GM18951 (cell line): Measurements from ENCODE around the gene RANBP17.
"Not testable (repeated sequence)": the region's sequence is repeated elsewhere in the genome, so short reads cannot be mapped to it uniquely, and the experiment has no call there.

Source experiments
- POLR2A ChIP-seq: IDR thresholded peaks from 4 replicates; pipeline ENCODE4 v1.6.1; 2011; ENCODE audit warnings: mild to moderate bottlenecking; ENCODE audit not compliant: insufficient read length, insufficient read depth; ENCODE audit errors: extremely low read depth
- in situ Hi-C: fragments of 300-500 bp; cut with MboI; formaldehyde crosslinking; loops from one replicate; pipeline ENCODE4 v1.12.0; 2022; ENCODE audit warnings: low sequenced_read_pairs, mixed read lengths, inconsistent platforms; ENCODE audit not compliant: unreplicated experiment

RANBP17 gene

DNA sequence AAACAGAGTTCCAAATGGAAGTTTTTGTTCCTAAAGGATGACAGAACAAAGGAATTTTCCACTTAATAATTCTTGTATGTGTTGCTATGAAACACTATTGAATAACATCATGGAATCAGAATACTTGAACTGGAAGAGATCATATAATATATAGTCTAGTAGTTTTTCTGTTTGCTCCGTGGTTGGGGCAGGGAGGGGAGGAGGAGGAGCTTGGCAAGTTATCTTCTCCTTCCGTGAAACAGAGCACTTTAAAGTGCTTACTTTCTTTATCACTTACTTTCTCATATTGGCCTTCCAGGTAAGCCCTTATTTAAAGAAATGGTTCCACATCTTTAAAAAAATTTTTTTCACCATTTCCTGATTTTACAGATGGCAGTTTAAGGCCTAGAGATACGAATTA, 281.4 kb downstream of the RANBP17 start:
- TF ChIP-seq POLR2A = no peak

DNA sequence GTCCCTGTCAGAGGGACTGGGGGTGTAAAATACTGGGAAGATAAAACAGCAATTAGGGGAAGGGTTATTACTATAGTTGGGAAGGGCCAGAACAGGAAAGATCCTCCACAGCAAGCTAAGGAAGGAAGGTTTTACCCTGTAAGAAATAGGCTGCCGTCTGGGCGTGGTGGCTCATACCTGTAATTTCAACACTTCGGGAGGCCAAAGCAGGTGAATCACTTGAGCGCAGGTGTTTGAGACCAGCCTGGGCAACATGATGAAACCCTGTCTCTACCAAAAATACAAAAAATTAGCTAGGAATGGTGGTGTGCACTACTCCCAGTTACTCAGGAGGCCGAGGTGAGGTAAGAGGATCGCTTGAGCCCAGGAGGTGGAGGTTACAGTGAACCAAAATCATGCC, 282.1 kb downstream of the RANBP17 start:
- TF ChIP-seq POLR2A = no peak
- in situ Hi-C loops = no loop called here

More for the DNA sequence above, 281.4 kb downstream of the RANBP17 start:
- in situ Hi-C loops = no loop called here

DNA sequence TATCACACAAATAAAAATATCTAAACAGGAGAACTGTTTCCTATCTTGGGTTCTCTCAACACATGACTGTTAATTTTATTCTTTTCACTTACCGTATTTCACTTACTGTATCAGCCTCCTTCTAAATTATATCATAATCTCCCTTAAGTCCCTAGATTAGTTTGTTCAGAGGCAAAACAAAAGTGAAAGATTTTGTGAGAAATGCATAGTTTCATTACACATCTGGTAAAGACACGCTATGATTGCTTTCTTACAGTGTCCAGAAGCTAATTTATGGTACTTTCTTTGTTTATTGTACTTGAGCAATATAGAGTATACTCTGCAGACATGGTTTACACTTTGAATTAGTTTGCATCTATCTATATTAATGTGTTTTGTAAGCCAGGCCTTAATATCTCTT, 287.5 kb downstream of the RANBP17 start:
- in situ Hi-C loops = no loop called here
- no peak for TF ChIP-seq POLR2A

DNA sequence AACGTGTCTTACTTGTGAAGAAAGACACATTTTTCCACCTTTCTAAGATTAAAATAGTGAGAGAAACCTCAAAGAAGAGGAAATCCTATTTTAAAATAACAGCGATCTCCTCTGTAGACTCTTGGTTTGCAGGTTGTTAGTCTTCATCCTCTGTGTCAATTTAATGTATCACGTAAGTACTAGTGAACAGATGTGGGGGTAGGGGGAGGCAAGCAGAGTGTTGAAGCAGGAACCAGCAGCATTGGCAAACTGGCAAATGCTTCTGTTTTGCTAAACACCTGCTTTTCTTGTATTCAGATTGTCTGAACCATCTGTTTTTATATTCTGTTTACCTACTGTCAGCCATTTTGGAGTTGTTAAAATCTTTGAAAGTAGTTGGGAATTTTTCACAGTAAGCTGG, 288.0 kb downstream of the RANBP17 start:
- no peak for TF ChIP-seq POLR2A
- in situ Hi-C loops = no loop called here

- no peak for TF ChIP-seq POLR2A
- in situ Hi-C loops = no loop called here
Observed at GRCh38 chr5:171152382-171152781, 290.6 kb downstream of the RANBP17 start.

GRCh38 chr5:171155621-171156020, 293.8 kb downstream of the RANBP17 start:
- in situ Hi-C loops = no loop called here
- TF ChIP-seq POLR2A = no peak

GRCh38 chr5:171157276-171157675, 295.5 kb downstream of the RANBP17 start:
- TF ChIP-seq POLR2A = no peak
- in situ Hi-C loops = no loop called here

DNA sequence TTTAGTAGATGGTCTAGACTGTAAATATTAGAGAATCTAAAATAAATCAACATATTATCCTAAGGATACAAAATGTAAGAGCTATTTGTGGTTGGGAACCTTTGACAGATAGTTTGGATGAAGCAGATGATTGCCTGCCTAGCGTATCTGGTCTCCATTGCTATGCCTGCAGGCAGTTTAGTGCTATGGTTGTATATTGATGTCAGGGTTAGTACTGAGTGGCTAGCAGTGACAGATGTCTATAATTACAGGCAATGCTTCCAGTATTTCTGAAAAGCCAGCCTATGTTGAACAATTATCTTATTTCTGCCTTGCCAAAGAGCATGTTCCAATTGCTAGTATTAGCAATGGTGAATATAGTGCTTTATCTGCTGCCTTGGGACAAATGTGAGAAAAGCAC, 296.0 kb downstream of the RANBP17 start:
- no peak for TF ChIP-seq POLR2A
- in situ Hi-C loops = no loop called here

- in situ Hi-C loops = no loop called here
- TF ChIP-seq POLR2A = no peak
Observed at GRCh38 chr5:171158581-171158980, 296.8 kb downstream of the RANBP17 start.

DNA sequence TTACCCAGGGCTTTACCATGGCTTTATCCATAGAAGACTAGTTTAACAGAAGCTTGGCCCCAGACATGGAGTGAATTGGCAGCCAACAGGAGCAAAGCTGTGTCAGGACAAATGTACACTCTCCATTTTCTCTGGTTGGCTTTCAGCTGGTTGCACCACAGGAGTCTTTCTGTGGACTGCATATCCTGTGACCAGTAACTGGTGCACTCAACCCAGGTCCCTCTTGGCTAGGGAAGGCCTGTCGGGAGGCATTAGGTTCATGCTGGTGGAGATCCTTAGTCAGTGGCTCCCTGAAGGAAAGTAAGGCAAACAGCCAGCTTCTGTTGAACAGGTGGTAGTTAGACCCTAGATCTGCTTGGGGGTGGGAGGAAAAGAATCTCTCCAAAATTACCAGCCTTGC, 300.3 kb downstream of the RANBP17 start:
- no peak for TF ChIP-seq POLR2A
- in situ Hi-C loops = no loop called here

- no peak for TF ChIP-seq POLR2A
- in situ Hi-C loops = no loop called here
Observed at GRCh38 chr5:171162596-171162995, 300.8 kb downstream of the RANBP17 start.

- no peak for TF ChIP-seq POLR2A
- in situ Hi-C loops = no loop called here
Observed at GRCh38 chr5:171166766-171167165, 304.9 kb downstream of the RANBP17 start.

DNA sequence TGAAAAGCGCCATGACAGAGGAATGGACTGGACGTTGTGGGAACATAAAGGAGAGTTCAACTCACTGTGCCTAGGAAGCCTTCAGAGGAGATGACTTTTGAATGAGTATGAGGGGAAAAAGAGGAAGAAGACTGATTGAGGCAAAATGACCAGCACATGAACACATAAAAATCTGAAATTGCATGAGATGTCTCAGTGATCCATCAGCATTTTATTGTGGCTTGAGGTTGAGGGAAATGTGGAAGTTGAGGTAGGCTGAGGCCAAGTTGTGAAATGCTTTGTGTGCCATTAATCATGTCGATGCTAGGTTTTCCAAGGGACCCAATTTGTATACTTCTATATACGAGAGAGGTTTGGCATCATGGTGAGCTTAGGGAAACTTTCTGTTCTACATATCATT, 306.4 kb downstream of the RANBP17 start:
- TF ChIP-seq POLR2A = no peak
- in situ Hi-C loops = no loop called here

DNA sequence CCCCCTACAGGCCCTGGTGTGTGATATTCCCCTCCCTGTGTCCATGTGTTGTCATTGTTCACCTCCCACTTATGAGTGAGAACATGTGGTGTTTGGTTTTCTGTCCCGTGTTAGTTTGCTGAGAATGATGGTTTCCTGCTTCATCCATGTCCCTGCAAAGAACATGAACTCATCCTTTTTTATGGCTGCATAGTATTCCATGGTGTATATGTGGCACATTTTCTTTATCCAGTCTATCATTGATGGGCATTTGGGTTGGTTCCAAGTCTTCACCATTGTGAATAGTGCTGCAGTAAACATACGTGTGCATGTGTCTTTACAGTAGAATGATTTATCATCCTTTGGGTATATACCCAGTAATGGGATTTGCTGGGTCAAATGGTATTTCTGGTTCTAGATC, 313.1 kb downstream of the RANBP17 start:
- in situ Hi-C loops = not testable (repeated sequence)

DNA sequence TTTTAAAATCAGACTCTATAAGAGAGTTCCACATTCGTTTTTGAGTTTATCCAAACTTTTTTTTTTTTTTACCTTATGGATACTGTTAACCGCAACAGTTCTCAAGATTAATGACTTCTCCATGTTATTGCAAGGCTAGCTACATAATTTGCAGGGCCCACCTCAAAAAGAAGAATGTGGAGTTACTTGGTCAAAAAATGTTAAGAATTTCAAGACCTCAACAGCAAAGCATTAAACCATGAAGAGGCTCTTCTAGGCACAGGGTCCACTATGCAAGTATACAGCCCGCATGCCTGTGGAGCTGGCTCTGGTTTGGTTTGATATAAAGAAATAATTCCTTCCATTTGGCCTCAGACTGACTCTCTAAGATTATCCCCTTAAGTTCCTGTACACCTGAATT, 313.9 kb downstream of the RANBP17 start:
- no peak for TF ChIP-seq POLR2A
- in situ Hi-C loops = no loop called here

DNA sequence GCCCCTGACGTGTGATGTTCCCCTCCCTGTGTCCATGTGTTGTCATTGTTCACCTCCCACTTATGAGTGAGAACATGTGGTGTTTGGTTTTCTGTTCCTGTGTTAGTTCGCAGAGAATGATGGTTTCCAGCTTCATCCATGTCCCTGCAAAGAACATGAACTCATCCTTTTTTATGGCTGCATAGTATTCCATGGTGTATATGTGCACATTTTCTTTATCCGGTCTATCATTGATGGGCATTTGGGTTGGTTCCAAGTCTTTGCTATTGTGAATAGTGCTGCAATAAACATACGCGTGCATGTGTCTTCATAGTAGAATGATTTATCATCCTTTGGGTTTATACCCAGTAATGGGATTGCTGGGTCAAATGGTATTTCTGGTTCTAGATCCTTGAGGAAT, 316.4 kb downstream of the RANBP17 start:
- in situ Hi-C loops = not testable (repeated sequence)
